HepG2 (cell line): ENCODE data around the gene CREBZF. TPM values are rescaled to one million over a fixed set of nuclear protein-coding genes. Genes with fewer than 3 reads are reported as not detected.
A peak's percentile ranks its signal among the peaks of the same experiment; 100 is the strongest.

Experiments
- POGZ ChIP-seq: sonication (generic); formaldehyde crosslinking; IDR thresholded peaks from 2 replicates; pipeline ENCODE4 v1.4.0; 2020; ENCODE audit warnings: mild to moderate bottlenecking, missing genetic modification reagents
- SALL1 ChIP-seq: sonication (generic); formaldehyde crosslinking; IDR thresholded peaks from 2 replicates; pipeline ENCODE4 v1.8.0; 2022; ENCODE audit warnings: mild to moderate bottlenecking, missing genetic modification reagents
- TARDBP ChIP-seq: sonication (generic); formaldehyde crosslinking; IDR thresholded peaks from 2 replicates; pipeline ENCODE4 v1.8.0; 2022; ENCODE audit warnings: mild to moderate bottlenecking, missing genetic modification reagents
- TP53 ChIP-seq: sonication (generic); formaldehyde crosslinking; conservative IDR thresholded peaks from 2 replicates; pipeline ENCODE4 v1.4.0; 2020; ENCODE audit warnings: missing genetic modification reagents
- ZBTB1 ChIP-seq: sonication (generic); formaldehyde crosslinking; IDR thresholded peaks from 2 replicates; pipeline ENCODE4 v1.4.0; 2020; ENCODE audit warnings: missing genetic modification reagents, borderline replicate concordance
- ZBTB7A ChIP-seq: sonication (generic); formaldehyde crosslinking; IDR thresholded peaks from 2 replicates; pipeline ENCODE4 v1.8.0; 2022; ENCODE audit warnings: mild to moderate bottlenecking, missing genetic modification reagents
- ZFX ChIP-seq: sonication (generic); formaldehyde crosslinking; IDR thresholded peaks from 2 replicates; pipeline ENCODE4 v1.4.0; 2020; ENCODE audit warnings: mild to moderate bottlenecking, low read depth, missing genetic modification reagents, moderate library complexity
- ZNF143 ChIP-seq: sonication (generic); formaldehyde crosslinking; IDR thresholded peaks from 2 replicates; pipeline ENCODE4 v1.4.0; 2020; ENCODE audit warnings: missing genetic modification reagents
- ZNF337 ChIP-seq: sonication (generic); formaldehyde crosslinking; IDR thresholded peaks from 2 replicates; pipeline ENCODE4 v1.5.1; 2020; ENCODE audit warnings: missing genetic modification reagents, low read depth, mild to moderate bottlenecking, borderline replicate concordance
- ZNF431 ChIP-seq: sonication (generic); formaldehyde crosslinking; IDR thresholded peaks from 2 replicates; pipeline ENCODE4 v1.9.0; 2022; ENCODE audit warnings: missing genetic modification reagents, low read depth, mild to moderate bottlenecking, borderline replicate concordance
- ZNF724P ChIP-seq: sonication (generic); formaldehyde crosslinking; IDR thresholded peaks from 2 replicates; pipeline ENCODE4 v1.8.0; 2022; ENCODE audit warnings: missing genetic modification reagents, borderline replicate concordance
- ZNF75D ChIP-seq: sonication (generic); formaldehyde crosslinking; IDR thresholded peaks from 2 replicates; pipeline ENCODE4 v1.8.1; 2023; ENCODE audit warnings: missing genetic modification reagents, mild to moderate bottlenecking, borderline replicate concordance
- ZNF782 ChIP-seq: sonication (generic); formaldehyde crosslinking; IDR thresholded peaks from 2 replicates; pipeline ENCODE4 v1.4.0; 2020; ENCODE audit warnings: missing genetic modification reagents, mild to moderate bottlenecking, borderline replicate concordance
- ZNF841 ChIP-seq: sonication (generic); formaldehyde crosslinking; IDR thresholded peaks from 2 replicates; pipeline ENCODE4 v1.8.1; 2023; ENCODE audit warnings: missing genetic modification reagents, borderline replicate concordance
- polyA plus RNA-seq, 8 experiments: library from polyadenylated mRNA; depleted of rRNA in 3 of 8; stranded (reverse) in 7 of 8; unstranded in 1 of 8; fragments of >200 nt; fragmentation: Illumina TruSeq in 4 of 8; extraction: Trizol in 4 of 8; gene quantifications; 2 replicates each; pipeline versions ENCODE4 v1.2.1 to v1.2.3, GENCODE V29; 2011 to 2016; ENCODE audit warnings: low read depth in 4 of 8, missing spikeins in 1 of 8, mixed read lengths in 1 of 8; ENCODE audit not compliant: insufficient read depth in 1 of 8
- total RNA-seq, 5 experiments: library from RNA; depleted of rRNA; stranded (reverse); fragments of >200 nt; fragmentation: Illumina TruSeq; extraction: Trizol; gene quantifications; 2 replicates each; pipeline ENCODE4 v1.2.3, GENCODE V29; 2016; ENCODE audit warnings: low read depth in 1 of 5
- TF ChIP-seq, protein P1 (sequence below): sonication (generic); formaldehyde crosslinking; IDR thresholded peaks from 2 replicates; pipeline ENCODE4 v1.5.0; 2020; ENCODE audit warnings: mild to moderate bottlenecking, missing genetic modification reagents
- TF ChIP-seq, protein P2 (sequence below): IDR thresholded peaks from 2 replicates; pipeline ENCODE4 v1.6.1; 2012; ENCODE audit warnings: inconsistent platforms
- TF ChIP-seq, protein P3 (sequence below): sonication (generic); formaldehyde crosslinking; IDR thresholded peaks from 2 replicates; pipeline ENCODE4 v1.4.0; 2020; ENCODE audit warnings: mild to moderate bottlenecking, missing genetic modification reagents, borderline replicate concordance
- TF ChIP-seq, protein P4 (sequence below): sonication (generic); formaldehyde crosslinking; IDR thresholded peaks from 2 replicates; pipeline ENCODE4 v1.8.1; 2023; ENCODE audit warnings: mild to moderate bottlenecking, missing genetic modification reagents
- TF ChIP-seq, protein P5 (sequence below): IDR thresholded peaks from 2 replicates; pipeline ENCODE4 v1.6.1; 2016; ENCODE audit warnings: mild to moderate bottlenecking

CREBZF gene
- total and polyA plus RNA-seq, 2 of the 13 experiments (the other 11 are each of a cell fraction or from before 2014, with no cell fraction given), result 30.6 to 43.1 TPM

DNA sequence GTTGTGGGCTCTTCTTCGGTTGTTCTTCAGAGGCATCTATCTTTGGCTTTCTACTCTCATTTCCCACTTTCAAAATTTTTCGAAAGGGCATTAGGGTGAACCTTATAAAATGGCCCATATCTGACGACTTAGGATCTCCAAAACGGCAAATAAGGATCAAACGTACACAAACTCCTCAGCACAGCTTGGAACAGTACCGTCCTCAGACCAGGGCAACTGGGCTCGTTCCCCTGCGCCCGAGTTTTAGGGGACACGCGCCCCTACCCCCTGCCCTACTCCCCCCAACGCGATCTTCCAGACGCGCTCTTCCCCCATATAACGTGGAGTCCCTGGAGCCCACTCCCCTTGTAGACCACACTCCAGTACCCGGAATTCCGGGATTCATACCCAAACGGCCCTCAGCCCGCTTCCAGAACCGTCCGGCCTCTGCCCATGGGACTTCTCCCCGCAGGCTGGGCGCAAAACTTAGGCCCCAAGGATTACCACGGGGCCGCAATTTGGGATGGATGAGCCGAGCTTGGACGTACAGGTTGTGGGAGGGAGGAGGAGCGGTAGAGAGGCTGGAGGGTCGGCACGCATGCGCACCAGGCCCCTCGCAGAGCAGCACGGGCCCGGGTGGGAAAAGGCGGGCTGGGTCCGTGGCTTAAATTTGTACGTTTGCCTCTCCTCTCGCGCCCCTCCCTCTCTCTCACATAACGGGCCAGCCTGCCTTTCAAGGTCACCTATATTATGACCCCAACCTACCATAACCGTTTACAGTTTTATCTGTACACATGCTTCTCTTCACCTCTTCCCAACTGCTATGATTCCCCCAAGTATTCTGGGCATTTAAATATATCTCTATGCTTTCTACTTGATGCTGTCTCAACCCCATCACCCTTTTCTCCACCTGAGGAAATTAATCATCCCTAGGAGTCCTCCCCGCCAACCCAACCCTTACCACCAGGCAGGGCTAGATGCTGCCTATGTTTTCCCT lies 17.7 kb upstream of the CREBZF start (continued):
- TF ChIP-seq, protein P1, sequence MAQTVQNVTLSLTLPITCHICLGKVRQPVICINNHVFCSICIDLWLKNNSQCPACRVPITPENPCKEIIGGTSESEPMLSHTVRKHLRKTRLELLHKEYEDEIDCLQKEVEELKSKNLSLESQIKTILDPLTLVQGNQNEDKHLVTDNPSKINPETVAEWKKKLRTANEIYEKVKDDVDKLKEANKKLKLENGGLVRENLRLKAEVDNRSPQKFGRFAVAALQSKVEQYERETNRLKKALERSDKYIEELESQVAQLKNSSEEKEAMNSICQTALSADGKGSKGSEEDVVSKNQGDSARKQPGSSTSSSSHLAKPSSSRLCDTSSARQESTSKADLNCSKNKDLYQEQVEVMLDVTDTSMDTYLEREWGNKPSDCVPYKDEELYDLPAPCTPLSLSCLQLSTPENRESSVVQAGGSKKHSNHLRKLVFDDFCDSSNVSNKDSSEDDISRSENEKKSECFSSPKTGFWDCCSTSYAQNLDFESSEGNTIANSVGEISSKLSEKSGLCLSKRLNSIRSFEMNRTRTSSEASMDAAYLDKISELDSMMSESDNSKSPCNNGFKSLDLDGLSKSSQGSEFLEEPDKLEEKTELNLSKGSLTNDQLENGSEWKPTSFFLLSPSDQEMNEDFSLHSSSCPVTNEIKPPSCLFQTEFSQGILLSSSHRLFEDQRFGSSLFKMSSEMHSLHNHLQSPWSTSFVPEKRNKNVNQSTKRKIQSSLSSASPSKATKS, result no peak
- TF ChIP-seq TARDBP (CRISPR knock-in tag) (no peak), ZNF75D (CRISPR knock-in tag) (no peak), ZBTB7A (0 out of 2 replicates have a peak, but pooled peaks have one; percentile 13), ZNF724P (CRISPR knock-in tag) (no peak), POGZ (CRISPR knock-in tag) (no peak), ZNF143 (CRISPR knock-in tag) (peak; percentile 64; the same call in 1 of the 2 replicates), TP53 (CRISPR knock-in tag) (no peak), ZNF782 (CRISPR knock-in tag) (no peak), ZNF431 (no peak), ZNF841 (CRISPR knock-in tag) (no peak), ZNF337 (CRISPR knock-in tag) (no peak), ZBTB1 (CRISPR knock-in tag) (no peak), ZFX (CRISPR knock-in tag) (peak; percentile 51; the same call in 1 of the 2 replicates), SALL1 (CRISPR knock-in tag) (peak; percentile 23; the same call in 1 of the 2 replicates)
- TF ChIP-seq, protein P2, sequence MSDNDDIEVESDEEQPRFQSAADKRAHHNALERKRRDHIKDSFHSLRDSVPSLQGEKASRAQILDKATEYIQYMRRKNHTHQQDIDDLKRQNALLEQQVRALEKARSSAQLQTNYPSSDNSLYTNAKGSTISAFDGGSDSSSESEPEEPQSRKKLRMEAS, result peak; percentile 60; the same call in 1 of the 2 replicates
- TF ChIP-seq, protein P3, sequence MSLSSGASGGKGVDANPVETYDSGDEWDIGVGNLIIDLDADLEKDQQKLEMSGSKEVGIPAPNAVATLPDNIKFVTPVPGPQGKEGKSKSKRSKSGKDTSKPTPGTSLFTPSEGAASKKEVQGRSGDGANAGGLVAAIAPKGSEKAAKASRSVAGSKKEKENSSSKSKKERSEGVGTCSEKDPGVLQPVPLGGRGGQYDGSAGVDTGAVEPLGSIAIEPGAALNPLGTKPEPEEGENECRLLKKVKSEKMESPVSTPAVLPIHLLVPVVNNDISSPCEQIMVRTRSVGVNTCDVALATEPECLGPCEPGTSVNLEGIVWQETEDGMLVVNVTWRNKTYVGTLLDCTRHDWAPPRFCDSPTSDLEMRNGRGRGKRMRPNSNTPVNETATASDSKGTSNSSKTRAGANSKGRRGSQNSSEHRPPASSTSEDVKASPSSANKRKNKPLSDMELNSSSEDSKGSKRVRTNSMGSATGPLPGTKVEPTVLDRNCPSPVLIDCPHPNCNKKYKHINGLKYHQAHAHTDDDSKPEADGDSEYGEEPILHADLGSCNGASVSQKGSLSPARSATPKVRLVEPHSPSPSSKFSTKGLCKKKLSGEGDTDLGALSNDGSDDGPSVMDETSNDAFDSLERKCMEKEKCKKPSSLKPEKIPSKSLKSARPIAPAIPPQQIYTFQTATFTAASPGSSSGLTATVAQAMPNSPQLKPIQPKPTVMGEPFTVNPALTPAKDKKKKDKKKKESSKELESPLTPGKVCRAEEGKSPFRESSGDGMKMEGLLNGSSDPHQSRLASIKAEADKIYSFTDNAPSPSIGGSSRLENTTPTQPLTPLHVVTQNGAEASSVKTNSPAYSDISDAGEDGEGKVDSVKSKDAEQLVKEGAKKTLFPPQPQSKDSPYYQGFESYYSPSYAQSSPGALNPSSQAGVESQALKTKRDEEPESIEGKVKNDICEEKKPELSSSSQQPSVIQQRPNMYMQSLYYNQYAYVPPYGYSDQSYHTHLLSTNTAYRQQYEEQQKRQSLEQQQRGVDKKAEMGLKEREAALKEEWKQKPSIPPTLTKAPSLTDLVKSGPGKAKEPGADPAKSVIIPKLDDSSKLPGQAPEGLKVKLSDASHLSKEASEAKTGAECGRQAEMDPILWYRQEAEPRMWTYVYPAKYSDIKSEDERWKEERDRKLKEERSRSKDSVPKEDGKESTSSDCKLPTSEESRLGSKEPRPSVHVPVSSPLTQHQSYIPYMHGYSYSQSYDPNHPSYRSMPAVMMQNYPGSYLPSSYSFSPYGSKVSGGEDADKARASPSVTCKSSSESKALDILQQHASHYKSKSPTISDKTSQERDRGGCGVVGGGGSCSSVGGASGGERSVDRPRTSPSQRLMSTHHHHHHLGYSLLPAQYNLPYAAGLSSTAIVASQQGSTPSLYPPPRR (CRISPR knock-in tag), result no peak
- TF ChIP-seq, protein P4, sequence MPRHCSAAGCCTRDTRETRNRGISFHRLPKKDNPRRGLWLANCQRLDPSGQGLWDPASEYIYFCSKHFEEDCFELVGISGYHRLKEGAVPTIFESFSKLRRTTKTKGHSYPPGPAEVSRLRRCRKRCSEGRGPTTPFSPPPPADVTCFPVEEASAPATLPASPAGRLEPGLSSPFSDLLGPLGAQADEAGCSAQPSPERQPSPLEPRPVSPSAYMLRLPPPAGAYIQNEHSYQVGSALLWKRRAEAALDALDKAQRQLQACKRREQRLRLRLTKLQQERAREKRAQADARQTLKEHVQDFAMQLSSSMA (CRISPR knock-in tag), result no peak
- TF ChIP-seq, protein P5, sequence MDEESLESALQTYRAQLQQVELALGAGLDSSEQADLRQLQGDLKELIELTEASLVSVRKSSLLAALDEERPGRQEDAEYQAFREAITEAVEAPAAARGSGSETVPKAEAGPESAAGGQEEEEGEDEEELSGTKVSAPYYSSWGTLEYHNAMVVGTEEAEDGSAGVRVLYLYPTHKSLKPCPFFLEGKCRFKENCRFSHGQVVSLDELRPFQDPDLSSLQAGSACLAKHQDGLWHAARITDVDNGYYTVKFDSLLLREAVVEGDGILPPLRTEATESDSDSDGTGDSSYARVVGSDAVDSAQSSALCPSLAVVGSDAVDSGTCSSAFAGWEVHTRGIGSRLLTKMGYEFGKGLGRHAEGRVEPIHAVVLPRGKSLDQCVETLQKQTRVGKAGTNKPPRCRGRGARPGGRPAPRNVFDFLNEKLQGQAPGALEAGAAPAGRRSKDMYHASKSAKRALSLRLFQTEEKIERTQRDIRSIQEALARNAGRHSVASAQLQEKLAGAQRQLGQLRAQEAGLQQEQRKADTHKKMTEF, result no peak
